NB4 (cell line): ENCODE data around the gene SPEN.

Source experiments
- DNase-seq: peaks from one replicate; pipeline ENCODE4 v3.0.0; 2010; ENCODE audit warnings: low read depth
- H3K4me3 ChIP-seq: one replicate; pipeline ENCODE4 v1.5.1; 2011; ENCODE audit warnings: mild to moderate bottlenecking, low read depth, low read length, moderate library complexity
- MYC ChIP-seq: IDR thresholded peaks from 2 replicates; pipeline ENCODE4 v1.6.1; 2011; ENCODE audit warnings: low read depth, low read length
- POLR2A ChIP-seq: IDR thresholded peaks from 2 replicates; pipeline ENCODE4 v1.6.1; 2011; ENCODE audit warnings: mild to moderate bottlenecking; ENCODE audit not compliant: insufficient read length; ENCODE audit errors: extremely low read depth
- TF ChIP-seq, protein P1 (sequence below): IDR thresholded peaks from 2 replicates; pipeline ENCODE4 v1.6.1; 2011; ENCODE audit warnings: low read depth, low read length
- TF ChIP-seq, protein P2 (sequence below): IDR thresholded peaks from one replicate; pipeline ENCODE4 v1.5.1; 2012; ENCODE audit warnings: low read depth, low read length

Gene SPEN

DNA sequence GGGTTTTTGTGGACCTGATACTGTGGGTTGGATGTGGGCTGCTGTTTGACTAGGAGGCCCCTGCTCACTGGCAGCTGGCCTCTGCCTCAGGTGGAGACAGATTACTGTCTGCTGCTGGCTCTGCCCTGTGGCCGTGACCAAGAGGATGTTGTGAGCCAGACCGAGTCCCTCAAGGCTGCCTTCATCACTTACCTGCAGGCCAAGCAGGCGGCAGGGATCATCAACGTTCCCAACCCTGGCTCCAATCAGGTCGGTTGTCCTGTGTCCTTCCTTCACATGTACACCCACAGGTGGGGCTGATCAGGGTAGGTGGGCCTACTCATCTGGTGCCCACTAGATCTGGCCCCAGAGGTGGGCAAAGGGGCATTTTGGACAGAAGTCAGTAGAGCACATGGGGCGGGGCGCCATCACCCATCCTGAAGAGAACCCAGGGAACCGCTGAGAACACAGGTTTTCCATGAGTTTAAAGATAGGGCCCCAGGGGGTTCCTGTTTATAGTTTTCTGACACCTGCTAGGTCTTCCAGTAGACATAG, 91.2 kb downstream of the SPEN start:
- DNase-seq, result no peak
- no peak overlapping the region for H3K4me3 ChIP-seq
- TF ChIP-seq, protein P1, sequence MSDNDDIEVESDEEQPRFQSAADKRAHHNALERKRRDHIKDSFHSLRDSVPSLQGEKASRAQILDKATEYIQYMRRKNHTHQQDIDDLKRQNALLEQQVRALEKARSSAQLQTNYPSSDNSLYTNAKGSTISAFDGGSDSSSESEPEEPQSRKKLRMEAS, result no peak
- no peak for TF ChIP-seq POLR2A
- TF ChIP-seq, protein P2, sequence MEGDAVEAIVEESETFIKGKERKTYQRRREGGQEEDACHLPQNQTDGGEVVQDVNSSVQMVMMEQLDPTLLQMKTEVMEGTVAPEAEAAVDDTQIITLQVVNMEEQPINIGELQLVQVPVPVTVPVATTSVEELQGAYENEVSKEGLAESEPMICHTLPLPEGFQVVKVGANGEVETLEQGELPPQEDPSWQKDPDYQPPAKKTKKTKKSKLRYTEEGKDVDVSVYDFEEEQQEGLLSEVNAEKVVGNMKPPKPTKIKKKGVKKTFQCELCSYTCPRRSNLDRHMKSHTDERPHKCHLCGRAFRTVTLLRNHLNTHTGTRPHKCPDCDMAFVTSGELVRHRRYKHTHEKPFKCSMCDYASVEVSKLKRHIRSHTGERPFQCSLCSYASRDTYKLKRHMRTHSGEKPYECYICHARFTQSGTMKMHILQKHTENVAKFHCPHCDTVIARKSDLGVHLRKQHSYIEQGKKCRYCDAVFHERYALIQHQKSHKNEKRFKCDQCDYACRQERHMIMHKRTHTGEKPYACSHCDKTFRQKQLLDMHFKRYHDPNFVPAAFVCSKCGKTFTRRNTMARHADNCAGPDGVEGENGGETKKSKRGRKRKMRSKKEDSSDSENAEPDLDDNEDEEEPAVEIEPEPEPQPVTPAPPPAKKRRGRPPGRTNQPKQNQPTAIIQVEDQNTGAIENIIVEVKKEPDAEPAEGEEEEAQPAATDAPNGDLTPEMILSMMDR, result no peak
- no peak for TF ChIP-seq MYC

DNA sequence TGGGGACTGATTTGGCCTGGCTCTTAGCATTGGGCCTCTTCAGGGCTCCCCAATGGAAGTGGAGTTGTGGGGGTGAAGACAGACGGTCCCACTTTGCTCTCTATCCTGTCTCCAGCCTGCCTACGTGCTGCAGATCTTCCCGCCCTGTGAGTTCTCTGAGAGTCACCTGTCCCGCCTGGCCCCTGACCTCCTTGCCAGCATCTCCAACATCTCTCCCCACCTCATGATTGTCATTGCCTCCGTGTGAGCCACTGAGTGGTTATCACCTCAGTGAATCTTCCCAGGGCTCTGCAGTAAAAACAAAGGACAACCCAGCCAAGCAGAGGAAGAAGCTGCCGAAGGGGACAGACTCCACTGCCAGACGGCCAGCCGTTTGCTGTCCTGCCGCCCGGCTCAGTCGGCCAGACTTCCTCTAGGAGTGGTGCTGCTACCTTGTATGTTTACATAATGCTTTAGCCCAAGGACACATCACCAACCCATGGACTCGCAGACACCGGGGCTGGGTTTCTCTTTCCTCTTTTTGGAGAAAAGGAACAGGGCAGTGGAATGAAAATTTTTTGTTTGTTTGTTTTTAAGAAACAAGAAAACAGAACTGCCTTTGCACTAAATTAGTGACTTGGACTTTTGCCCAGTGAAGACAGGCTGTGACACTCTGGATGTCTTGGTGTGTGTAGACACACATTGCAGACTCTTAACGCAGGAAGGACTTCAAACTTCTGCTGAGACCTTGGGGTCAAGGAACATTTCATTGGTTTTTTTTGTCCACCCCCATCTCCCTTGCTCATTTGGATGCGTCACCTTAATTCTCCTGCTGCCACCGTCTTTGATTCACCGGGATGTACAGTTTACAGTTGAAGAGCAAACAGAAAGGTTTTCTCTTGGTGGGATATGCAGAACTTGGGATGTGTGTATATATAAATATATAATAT, 91.9 kb downstream of the SPEN start:
- H3K4me3 ChIP-seq, result no peak overlapping the region

DNA sequence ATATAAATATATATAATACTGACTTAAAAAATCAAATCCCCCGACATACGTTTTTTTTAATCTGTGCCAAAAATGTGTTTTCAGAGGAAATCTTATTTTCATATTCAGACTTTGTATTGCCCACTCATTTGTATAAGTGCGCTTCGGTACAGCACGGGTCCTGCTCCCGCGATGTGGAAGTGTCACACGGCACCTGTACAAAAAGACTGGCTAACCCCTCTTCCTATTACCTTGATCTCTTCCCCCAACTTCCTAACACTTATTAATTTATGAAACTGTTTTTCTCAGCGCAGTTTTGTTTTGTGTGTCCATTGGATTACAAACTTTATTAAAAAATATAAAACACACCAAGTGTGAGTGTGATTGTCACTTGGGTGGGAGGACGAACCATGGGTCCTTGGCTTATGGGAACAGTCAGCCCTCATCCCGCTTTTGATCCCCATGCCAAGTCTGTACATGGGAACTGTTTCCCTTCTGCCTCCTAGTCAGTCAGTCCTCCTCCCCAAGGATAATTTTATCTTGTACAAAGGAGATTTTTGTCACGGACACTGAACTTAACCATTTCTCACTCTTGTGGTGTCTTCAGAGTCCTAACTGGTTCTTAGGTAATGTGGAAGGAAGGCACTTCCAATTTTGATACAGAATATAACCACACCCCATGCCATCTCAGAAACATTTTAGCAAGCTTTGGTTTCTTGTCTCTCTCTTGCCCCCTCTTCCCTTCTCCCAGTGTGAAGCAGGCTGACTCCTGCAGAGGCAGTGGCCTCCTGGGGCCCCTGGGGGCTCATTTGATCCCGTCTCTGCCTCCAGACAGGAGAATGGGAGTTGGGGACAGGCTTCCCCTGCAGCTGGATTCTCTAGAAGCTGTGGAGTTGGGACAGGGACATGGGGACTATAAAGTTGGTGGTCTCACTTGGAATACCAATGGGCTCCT, 92.9 kb downstream of the SPEN start:
- no peak overlapping the region for H3K4me3 ChIP-seq
- no peak for DNase-seq
- no peak for TF ChIP-seq POLR2A
- TF ChIP-seq, protein P1, result no peak
- no peak for TF ChIP-seq MYC
- TF ChIP-seq, protein P2, result no peak

More for the DNA sequence above, 91.9 kb downstream of the SPEN start:
- TF ChIP-seq POLR2A, result no peak
- TF ChIP-seq, protein P1, result no peak
- TF ChIP-seq MYC, result no peak
- TF ChIP-seq, protein P2, result no peak
- DNase-seq, result no peak

DNA sequence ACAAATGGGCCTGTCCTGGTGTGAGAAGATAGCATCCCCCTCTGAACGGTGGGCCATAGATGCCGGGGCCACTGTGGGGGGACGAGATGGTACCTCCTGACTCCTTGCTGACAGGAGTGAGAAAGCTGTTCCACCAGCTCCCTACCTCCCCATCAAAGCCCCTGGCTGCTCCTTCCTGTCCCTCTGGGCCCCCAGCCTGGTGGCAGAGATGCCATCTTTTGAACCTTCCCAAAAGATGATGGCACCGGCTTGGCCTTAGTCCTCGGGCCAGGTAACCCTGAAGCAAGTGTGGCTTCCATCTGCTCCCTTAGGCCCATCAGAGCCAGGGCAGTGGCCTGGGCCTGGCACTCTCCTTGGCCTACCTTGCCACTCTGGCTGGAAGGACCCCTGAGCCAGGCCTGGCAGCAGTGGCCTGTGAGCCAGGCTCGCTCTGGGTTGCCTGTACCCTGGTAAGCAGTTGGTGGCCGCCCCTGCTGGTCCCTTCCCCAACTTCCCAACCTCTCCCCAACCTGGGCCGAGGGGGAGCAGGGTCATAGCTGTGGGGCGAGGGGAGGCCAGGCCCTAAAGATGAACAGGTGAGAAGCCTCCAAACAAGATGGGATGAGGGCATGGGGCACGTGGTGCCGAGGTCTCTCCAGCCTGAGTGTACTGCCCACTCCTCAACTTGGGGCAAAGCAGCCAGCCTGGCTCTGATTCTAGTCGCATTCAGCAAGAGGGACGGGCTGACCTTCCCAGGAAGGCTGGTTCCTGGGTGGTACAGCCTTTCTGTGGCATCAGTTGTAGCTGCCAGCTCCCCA, 93.7 kb downstream of the SPEN start:
- no peak overlapping the region for H3K4me3 ChIP-seq
- no peak for DNase-seq
- no peak for TF ChIP-seq POLR2A
- TF ChIP-seq, protein P1, result no peak

DNA sequence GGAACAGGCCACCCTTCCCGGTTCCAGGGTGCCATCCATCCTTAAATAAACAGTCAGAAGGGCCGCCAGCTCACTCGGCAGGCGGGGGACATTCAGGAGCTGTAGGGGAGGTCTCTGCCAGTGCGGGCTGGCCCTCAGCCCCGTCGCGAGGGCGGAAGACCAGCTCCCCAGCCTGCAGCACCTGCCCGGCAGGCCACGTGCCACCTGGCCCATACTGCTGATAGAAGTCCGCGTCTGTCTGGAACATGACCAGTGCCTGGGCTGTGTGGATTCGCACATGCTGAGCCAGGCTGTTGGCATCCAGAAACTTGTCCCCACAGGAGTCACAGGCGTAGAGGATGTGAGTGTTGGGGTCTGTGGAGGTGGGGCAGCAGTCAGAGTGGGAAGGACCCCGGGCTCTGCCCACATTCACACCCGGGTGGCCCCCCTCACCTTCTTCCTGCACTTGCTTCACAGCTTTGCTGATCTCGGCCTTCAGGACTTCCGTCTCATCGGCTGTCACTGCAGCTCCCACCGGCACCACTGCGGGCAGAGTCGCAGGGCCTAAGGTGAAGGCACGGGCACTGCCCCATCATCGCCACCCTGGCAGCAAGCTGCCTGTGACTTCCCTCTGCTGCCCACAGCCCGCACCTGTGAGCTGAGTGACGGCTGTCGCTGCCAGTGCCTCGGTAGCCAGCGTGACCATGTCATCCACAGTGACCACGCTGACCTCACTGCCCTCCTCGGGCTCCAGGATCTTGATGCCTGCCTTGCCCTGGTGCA, 94.6 kb downstream of the SPEN start:
- TF ChIP-seq MYC (no peak), POLR2A (no peak)
- TF ChIP-seq, protein P2, result no peak
- TF ChIP-seq, protein P1, result no peak
- no peak overlapping the region for H3K4me3 ChIP-seq
- no peak for DNase-seq
